Stimulated activated effector memory CD8-positive, alpha-beta T cell treated with anti-CD3 and anti-CD28 coated beads, Interleukin-12 subunit alpha, Interleukin-12 subunit beta, amount 100 ng/mL, for 72 hours (primary cell): ENCODE data around the gene HNRNPDL.

Experiments used
- ATAC-seq: fragments of 150-1000 bp; cut with Tn5 transposase; 2 replicates; pipeline ENCODE4 v1.10.0; 2021
- DNase-seq, 2 donors: peaks; one replicate each; pipeline ENCODE4 v3.0.0; 2021 to 2022; ENCODE audit warnings: low spot score in 2 of 2
- H3K27ac Mint-ChIP-seq: one replicate; pipeline ENCODE4 v1.8.0; 2022; ENCODE audit warnings: mild to moderate bottlenecking, mixed read lengths
- H3K36me3 Mint-ChIP-seq: one replicate; pipeline ENCODE4 v1.8.0; 2022; ENCODE audit warnings: mild to moderate bottlenecking, mixed read lengths
- H3K4me1 Mint-ChIP-seq: one replicate; pipeline ENCODE4 v1.8.0; 2022; ENCODE audit warnings: mixed read lengths
- H3K4me3 Mint-ChIP-seq: one replicate; pipeline ENCODE4 v1.8.0; 2022; ENCODE audit warnings: mild to moderate bottlenecking, mixed read lengths
- H3K9me3 Mint-ChIP-seq: one replicate; pipeline ENCODE4 v1.8.0; 2022; ENCODE audit warnings: mixed read lengths

Gene HNRNPDL

DNA sequence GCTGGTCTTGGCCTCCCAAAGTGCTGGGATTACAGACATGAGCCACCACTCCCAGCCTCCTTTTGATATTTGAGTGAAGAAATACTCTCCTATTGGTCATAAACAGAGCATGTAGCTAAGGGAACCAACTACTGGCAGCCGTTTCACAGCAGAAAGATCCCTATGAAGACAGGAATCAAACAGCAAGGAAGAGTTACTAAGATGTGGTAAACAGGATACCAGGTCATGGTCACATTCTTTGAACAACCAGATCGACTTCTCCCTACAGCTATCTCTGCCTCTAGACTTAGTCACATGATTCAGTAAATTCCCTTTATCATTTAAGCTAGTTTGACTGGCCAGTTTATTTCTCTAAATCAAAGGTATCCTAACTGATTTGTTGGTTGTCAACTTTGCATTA, 47.5 kb downstream of the HNRNPDL start:
- no peak for ATAC-seq
- no peak overlapping the region for H3K27ac Mint-ChIP-seq

DNA sequence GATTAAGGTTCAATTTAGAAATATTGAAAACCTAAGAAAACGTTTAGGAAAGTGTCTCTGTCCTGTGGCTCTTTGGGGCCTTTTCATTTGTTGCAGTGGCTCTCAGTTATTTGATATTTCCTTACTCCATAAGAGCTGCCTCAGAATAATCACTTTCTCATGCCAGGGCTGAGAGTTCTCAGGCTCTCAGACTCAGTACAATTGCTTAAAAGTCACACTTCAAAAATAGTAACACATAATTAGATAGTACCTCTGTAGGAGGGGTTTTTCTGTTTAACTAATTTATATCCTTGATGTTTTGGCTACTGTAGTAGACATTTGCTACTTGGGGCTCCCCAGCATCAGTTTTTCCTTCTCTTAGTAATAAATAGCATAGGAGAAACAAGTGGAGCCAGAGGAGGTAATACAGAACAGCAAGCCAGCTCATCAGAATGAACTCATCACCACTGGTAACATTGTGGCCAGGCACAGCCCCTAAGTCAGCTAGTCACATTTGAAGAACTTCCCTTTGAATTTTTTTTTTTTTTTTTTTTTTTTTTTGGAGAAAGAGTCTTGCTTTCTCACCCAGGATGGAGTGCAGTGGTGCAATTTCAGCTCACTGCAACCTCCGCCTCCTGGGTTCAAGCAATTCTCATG, 48.5 kb downstream of the HNRNPDL start:
- H3K36me3 Mint-ChIP-seq, result no peaks in the 10 kb centered on the region
- H3K4me3 Mint-ChIP-seq, result no peak overlapping the region
- H3K27ac Mint-ChIP-seq, result no peak overlapping the region
- H3K4me1 Mint-ChIP-seq, result peaks cover 12% of the 10 kb centered on the region
- H3K9me3 Mint-ChIP-seq, result no peaks in the 10 kb centered on the region
- DNase-seq, result no peak
- peak; percentile 65 for ATAC-seq

More for the DNA sequence above, 47.5 kb downstream of the HNRNPDL start:
- DNase-seq, result no peak
- Mint-ChIP-seq H3K9me3 (no peaks in the 10 kb centered on the region), H3K4me3 (no peak overlapping the region), H3K4me1 (peaks cover 8% of the 10 kb centered on the region), H3K36me3 (no peaks in the 10 kb centered on the region)

- no peak for DNase-seq
- Mint-ChIP-seq H3K27ac (no peak overlapping the region), H3K4me3 (no peak overlapping the region), H3K4me1 (peaks cover 17% of the 10 kb centered on the region), H3K36me3 (no peaks in the 10 kb centered on the region), H3K9me3 (no peaks in the 10 kb centered on the region)
- no peak for ATAC-seq
Observed at GRCh38 chr4:82381235-82381634, 49.0 kb downstream of the HNRNPDL start.

- no peaks in the 10 kb centered on the region for H3K36me3 Mint-ChIP-seq
- ATAC-seq (peak; percentile 13), DNase-seq (no peak)
- H3K4me3 Mint-ChIP-seq, result no peak overlapping the region
- peaks cover 19% of the 10 kb centered on the region for H3K4me1 Mint-ChIP-seq
- H3K27ac Mint-ChIP-seq, result no peak overlapping the region
- no peaks in the 10 kb centered on the region for H3K9me3 Mint-ChIP-seq
Observed at GRCh38 chr4:82380831-82381230, 49.4 kb downstream of the HNRNPDL start.

DNA sequence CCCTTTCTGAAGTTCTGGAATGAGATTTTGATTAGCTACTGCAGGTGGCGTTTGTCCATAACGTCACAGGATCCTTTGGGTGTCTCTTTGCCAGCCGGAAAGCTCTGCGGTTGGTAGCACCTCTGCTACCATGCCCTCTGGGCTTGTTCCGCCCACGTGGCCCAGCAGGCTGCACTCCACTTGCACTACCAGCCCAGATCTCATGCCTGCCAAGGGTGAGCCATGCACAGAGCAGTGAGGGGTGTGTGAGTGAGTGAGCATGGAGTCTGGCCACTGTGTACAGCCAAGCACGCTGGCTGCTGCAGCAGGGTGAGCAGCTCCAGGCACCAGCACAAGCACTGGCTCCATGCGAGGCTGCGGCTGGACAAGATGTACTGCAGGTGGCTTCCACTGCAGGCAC, 49.9 kb downstream of the HNRNPDL start:
- H3K9me3 Mint-ChIP-seq, result no peaks in the 10 kb centered on the region
- ATAC-seq (peak; percentile 50), DNase-seq (no peak)
- no peak overlapping the region for H3K4me3 Mint-ChIP-seq
- H3K27ac Mint-ChIP-seq, result no peak overlapping the region
- H3K4me1 Mint-ChIP-seq, result peaks cover 19% of the 10 kb centered on the region
- no peaks in the 10 kb centered on the region for H3K36me3 Mint-ChIP-seq

- peaks cover 29% of the 10 kb centered on the region for H3K4me1 Mint-ChIP-seq
- peaks cover 41% of the 10 kb centered on the region for H3K36me3 Mint-ChIP-seq
- H3K4me3 Mint-ChIP-seq, result peak overlapping the region; percentile 94
- ATAC-seq (no peak), DNase-seq (no peak)
- no peaks in the 10 kb centered on the region for H3K9me3 Mint-ChIP-seq
- H3K27ac Mint-ChIP-seq, result peak overlapping the region; percentile 100
Observed at GRCh38 chr4:82376109-82376508, 54.2 kb downstream of the HNRNPDL start.

DNA sequence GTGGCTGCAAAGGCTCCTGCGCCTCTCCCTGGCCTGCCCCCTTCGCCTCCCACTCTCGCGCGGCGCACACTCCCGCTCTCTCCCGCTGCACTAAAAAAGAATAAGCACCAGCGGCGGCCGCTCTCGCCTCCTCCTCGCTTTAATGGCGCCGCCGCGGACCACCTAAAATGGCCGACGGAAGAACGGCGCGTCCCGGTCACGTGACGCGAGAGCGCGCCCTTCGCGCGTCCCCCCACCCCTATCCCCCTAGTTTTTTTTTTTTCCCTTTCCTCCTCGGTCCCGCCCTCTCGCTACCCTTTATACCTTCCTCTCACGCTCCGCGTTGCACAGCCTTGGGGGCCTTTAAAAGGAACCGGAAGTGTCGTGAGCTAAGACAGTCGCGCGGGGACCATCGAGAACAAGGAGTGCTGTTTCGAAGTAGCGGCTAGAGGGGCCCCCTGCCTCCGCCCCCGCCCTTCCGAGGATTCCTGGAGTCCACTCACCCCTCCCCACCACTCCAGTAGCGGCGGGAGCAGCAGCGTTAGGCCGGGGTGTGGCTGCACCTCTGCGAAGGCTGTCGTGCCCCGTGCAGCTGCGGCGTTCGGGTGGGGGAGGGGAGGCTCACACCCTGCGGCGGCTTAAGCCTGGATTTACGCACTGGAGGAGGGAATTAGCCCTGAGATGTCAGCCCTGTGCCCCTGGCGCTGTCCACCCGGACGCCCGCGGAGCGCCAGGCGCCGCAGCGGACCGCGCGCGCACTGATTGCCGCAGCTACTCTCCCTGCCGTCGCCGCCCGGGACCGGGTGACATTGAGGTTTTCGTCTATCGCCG, 56.2 kb downstream of the HNRNPDL start, which contains the start of gene HNRNPD:
Gene HNRNPD, minus strand, starts transcription at position 176 of the 810 bp plus-strand sequence. CDS start 313 bp downstream, outside the sequence.
- Mint-ChIP-seq H3K4me3 (peak within 1 kb of the TSS; percentile 94), H3K36me3 (peaks cover 62% of the 10 kb centered on the region), H3K4me1 (peaks cover 48% of the 10 kb centered on the region), H3K27ac (peak within 1 kb of the TSS; percentile 100), H3K9me3 (no peaks in the 10 kb centered on the region)
- ATAC-seq, result peak; percentile 95
- DNase-seq, result peak; percentile 77 to 96

- DNase-seq (no peak), ATAC-seq (peak; percentile 44)
- Mint-ChIP-seq H3K4me3 (peak overlapping the region; percentile 94), H3K9me3 (no peaks in the 10 kb centered on the region), H3K36me3 (peaks cover 67% of the 10 kb centered on the region), H3K4me1 (peaks cover 52% of the 10 kb centered on the region), H3K27ac (peak overlapping the region; percentile 100)
Observed at GRCh38 chr4:82373486-82373815, 56.8 kb downstream of the HNRNPDL start.
